CD4-positive, alpha-beta T cell treated with Interleukin-17A for 4 hours (primary cell): Measurements from ENCODE around the gene RPL22.

ENCODE experiments used
- DNase-seq: peaks from one replicate; pipeline ENCODE4 v3.0.0-alpha.2; 2020; ENCODE audit warnings: mixed read lengths

The RPL22 gene

DNA sequence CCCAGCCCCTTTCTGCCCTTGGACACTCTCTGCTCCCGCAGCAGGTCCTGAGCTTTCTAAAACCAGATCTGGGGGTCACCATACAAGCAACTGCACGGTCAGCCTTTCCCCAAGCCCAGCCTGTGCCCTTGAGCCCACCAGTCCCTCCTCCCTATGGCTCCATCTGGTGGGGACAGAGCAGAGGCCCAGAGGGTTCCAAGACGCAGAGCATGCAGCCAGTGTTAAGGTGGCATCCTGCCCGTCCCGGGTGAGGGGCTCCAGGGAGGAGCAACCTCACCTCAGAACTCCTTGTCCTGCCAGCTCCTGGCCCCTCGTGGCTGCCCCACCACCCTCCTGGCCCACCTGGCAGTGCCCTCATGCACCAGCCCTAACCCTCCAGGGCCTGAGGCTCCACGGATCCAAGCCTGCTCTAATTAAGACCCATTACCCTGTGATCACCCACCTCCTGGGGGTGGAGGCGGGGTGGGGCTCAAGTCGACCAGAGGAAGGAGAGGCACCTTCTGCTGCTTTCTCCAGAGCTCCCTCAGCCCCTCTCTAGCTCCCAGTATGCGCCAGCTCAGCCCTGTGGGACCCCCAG, 27.8 kb downstream of the RPL22 start:
- DNase-seq, result no peak

DNA sequence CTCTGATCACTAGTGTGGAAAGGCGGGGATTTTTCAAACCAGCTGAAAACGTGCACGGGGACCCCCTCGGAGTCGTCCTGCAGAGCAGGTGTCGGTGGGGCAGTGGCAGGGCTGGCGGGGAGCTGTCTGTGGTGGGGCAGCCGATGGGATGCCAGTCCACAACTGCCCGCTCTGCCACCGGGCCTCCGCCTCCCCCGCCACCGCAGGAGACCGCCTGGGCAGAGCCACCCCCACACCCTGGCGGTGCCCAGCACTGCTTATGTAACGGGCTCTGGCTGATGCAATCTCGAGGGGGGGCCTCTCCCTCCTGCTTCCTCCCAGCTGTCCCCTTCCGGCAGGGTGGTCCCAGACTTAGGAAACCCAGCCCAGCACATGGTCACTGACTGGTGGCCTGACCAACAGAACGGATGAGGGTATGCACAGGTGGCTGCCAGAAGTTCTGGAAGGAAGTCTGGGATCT, 28.6 kb downstream of the RPL22 start:
- DNase-seq, result no peak

DNA sequence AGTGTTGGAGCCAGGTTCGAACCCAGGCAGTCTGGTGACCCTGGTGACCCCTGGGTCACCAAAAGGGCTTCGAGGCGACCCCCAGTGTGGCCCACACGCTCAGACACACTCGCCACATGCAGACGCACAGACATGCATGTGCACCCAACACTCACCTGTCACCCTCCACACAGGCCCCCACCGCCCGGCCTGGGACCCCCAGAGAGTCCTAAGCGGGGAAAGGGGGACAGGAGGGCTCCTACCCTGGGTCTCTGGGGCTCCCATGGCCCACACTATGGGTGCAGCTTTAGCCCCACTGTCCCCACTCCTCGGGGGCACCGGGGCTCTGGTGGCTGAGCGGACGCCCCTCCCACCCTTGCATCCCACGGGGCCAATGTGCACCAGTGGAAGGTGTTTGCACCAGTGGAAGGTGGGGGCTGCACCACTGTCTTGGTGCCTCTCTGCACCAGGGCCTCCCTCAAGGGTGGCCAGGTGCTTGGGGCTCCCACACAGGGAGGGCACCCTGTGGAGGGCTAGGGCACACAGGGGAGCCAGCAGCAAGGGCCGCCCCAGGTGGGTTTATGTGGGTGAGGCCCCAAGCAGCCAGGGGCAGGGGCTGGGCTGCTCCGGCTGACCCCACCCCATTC, 29.2 kb downstream of the RPL22 start:
- no peak for DNase-seq

DNA sequence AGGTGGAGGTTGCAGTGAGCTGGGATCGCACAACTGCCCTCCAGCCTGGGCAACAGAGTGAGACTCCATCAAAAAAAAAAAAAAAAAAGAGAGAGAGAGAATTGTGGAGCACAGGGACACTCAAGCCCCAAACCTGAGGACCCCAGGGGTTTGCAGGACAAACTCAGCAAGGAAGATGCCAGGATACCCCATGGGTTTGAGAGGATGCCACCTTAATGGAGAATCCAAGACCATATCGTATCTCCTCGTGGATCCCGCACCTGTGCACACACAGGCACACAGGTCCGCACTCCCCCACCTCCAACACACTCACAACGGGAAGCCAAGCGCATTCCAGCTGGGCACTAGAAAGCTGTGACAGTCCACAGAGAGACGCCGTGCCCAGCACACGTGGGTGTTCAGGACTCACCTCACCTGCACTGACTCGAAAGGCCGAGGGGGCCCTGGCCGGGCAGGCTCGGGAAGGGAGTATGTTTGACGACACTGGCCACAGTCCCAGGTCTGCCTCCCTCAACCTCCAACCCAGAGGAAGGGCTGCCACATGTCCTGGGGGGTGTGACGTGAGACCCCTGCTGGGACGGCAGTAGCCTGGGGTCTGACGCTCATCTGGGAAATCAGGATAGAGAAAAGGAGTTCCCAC, 30.3 kb downstream of the RPL22 start:
- DNase-seq, result no peak

DNA sequence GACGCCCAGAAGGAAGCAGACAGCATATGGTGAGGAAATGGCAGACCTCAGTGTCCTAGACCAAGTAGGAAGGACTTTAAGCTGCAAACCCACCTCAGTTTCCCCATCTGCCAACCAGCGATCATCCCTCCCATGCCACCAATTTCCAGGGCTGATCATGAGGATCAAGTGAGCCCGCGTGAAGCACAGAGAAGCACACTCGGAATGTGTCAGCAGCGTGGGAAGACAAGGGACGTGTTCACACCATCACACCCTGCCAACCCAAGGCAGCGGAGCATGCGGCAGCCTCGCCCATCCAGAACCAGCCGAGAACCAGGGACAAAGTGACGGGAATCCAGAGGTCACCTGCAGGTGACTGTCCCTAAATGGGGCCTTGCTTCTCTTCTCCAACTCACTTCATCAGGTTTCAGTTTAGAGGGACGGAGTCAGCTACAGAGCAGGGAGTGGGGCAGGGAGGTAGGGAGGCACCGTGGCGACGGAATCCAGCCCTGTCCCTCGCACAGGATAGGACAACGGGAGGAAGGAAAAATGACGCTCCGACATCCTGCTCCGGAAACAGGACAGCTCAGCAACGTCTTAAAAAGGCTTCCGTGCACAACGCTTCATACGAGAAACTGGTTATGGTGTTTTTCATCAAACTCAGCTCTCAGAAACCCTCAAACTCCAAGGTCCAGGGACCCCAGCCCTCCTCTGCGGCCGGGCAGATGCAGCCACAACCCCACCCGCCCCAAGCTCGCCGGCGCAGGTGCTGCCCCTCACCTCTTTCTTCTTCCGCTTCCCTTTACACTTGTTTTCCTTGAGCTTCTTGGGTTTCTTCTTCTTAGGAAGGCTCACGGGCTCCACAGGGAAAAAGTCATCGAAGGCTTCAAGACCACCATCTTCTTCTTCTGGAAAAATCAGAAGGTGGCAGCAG, 31.7 kb downstream of the RPL22 start:
- DNase-seq, result no peak

DNA sequence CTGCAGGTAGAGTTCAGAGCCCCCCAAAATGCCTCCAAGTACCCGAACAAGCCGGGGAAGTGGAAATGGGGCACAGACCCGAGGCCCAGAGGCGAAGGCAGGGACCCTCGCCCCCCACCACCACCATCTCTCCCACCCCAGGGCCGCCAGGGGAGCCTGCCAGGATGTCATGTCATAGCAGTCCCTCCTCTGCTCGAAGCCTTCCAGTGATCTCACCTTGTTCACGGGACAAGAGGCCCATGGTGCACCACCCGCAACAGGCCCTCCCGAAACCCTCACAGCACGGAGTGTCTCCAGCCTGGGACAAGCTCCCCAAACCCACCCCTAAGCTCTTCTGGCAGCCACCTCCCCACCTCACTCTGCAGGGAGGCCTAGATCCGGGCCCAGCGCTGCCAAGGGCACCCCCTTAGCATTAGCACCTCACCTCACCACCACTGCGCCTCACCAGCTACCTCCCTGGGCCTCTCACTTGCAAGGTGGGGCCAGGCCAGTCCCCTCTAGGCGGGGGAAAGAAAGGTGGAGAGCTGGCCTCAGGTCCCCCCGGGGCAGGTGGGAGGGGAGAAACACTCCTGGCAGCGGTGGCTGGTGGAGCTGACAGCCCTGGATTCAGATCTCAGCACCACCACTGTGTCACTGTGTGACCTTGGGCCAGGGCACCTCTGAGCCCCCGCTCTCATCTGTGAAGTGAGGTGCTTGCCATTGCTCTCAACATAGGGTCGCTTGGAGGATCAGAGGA, 32.6 kb downstream of the RPL22 start:
- DNase-seq, result no peak

DNA sequence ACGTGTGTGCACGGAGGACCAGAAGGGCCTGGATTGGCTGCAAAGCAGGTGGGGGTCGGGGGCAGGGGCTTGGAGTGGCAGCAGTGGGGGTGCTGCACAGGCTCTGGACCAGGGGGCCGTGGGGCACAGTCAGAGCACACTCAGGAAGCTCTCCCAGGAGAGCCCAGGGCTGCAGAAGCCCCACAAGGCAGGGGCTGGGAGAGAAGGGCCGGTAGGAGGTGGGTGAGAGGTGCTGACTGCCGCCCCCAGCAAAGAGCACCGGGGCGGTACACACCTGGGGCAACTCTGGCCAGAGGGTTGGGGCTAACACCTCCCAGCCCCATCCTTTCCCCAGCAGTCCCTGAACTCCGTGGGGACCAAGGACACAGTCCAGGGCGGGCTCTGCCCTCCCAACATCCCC, 33.2 kb downstream of the RPL22 start:
- DNase-seq, result no peak

DNA sequence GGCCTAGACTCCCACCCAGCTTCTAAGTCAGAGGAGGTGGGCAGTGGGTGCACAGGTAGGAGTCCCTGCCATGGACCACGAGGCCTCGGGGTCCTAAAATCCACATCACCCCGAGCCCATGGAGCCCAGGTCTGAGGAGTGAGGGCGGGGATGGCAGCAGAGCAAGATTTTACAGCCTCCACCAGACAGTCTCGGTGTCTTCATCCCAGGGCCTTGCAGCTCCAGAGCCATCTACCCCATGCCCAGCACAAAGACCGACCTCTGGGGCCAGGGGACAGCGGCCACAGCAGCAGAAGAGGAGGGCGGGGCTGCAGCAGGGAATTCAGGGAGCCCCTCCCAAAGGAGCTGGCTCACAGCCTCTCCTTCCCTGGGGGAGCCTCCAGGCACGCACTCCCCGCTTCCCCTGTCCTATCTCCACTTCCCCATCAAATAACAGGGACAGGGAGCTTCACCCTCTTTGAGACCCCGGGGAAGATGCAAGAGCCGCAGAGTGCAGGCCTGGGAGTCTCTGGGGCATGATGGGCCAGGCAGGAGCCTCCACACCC, 33.9 kb downstream of the RPL22 start:
- DNase-seq, result no peak

DNA sequence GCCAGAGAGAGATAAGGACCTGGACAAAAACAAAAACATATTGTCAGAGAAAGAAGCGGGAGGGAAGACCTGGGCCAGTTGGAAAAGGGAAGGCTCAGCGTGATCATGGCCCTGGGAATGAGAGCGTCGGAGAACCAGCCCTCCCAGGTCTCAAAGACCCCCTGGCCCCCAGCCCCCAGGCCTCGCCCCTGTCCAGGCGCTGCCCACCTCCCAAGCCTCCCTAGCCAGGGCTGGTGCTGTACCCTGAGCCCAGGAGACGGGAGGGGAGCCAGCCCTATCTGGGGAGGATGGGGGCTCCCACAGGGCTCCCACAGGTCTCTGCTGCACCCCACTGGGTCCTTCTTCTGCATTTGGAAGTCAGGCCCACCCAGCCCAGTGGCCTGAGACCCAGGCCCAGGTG, 34.4 kb downstream of the RPL22 start:
- no peak for DNase-seq

DNA sequence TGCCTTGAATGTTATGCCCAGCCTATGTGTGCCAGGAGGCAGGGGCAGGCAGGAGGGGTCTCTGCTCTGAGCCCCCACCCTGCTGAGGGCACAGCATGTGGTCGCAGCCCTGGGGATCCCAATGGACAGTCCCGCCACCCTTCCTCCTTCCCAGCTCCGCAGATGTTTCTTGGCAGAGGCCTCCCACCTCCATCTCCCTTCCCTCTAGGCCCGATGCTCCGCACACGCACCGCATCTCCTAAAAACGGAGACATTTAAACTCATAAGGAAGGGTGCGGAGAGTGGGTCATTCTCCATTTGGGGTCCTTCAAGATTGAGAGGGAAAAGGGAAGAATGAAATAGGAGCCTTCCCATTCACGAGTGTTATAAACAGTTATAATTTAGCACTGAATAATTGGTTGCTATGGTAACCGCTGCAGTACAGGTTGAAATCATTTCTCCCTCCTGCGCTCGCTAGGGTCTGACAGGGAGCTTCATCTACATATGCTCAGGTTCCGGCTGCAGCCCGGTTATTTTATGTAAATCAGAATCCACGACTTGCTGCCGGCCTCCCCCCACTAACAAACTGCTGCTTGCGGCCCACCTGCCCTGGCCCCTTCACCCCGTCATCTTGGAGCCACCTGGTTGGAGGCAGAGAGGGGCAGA, 35.3 kb downstream of the RPL22 start:
- no peak for DNase-seq

DNA sequence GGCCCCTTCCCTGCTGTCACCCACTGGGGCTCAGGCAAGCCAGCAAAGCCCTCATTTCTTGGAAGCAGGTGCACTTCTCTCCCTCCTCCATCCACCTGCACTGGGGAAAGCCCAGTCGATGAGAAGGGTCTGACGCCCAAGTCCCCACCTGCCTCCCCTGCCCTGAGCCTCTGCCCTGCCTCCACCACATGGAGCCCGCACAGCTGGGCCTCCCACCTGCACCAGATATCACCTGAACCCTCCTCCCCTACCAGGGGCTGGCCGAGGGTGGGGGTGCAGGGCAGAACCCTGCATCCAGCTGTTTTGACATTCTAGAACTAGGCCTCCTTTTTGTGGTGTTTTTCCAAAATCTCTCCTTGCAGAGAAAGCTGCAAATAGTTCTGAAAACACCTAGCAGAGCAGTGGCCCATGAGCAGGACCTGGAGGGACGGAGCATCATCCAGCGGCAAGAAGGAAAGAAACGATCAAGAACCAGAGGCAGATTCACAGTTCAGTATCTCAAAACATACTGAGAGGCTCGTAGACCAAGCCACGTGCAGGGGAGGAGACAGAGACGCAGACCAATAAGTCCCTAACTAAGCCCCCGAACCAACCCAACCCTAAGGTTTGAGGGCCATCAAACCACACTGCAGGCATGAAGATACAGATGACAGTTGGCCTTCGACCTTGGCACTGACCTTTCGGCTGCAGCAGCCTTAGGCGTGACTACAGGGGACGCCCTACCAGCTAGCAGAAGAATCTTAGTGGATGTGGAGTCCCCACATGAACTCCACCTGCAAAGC, 36.0 kb downstream of the RPL22 start:
- no peak for DNase-seq

DNA sequence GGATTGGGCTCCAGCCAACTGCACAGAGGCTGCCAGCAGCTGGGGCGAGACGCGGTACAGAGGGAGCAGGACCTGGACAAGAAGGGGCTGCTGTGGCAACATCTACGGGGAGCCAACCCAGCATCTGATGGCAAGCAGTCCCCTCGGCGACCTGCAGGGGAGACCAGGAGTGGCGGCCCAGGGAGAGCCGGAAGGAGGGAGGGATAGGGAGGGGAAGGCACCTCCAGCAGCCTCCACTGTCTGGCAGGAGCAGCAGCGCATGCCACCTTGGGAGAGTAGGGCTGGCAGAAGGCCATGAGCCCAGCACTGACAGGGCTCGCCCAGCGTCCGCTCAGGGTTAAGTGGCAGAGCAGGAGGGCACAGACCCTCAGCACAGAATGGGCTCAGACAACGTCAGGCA, 36.6 kb downstream of the RPL22 start:
- no peak for DNase-seq

DNA sequence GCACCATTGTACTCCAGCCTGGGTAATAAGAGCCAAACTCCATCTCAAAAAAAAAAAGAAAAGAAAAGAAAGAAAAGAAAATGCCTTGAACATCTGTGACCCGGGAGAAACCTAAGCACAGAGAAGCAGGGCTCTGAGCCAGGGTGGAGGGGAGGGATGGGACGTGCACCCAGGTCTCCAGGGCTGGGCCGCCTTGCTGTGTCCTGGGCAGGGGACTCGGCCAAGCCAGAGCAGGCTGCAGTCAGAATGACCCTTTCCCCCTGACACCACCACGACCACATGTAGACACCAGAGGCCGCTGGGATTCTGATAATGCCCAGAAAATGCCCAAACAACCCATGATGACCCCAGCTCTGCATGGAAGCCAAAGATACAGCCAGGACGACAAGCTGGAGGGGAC, 37.1 kb downstream of the RPL22 start:
- no peak for DNase-seq

DNA sequence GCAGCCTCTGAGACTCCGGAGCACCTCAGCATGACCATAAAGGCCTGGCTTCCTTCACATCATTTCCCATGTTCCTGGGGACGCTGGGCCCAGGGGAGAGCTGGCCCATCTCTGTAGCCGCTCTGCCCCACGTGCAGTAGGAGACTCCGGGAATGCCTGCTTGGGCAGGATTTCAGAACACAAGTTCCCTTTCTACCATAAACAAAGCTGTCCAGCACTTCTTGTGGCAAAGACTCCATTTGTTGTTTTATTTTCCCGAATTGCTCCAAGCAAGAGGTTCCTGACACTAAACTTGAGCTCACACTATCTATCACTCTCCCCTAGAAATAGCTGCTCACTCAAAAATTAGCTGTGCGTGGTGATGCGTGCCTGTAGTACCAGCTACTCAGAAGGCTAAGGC, 41.2 kb downstream of the RPL22 start:
- DNase-seq, result no peak

DNA sequence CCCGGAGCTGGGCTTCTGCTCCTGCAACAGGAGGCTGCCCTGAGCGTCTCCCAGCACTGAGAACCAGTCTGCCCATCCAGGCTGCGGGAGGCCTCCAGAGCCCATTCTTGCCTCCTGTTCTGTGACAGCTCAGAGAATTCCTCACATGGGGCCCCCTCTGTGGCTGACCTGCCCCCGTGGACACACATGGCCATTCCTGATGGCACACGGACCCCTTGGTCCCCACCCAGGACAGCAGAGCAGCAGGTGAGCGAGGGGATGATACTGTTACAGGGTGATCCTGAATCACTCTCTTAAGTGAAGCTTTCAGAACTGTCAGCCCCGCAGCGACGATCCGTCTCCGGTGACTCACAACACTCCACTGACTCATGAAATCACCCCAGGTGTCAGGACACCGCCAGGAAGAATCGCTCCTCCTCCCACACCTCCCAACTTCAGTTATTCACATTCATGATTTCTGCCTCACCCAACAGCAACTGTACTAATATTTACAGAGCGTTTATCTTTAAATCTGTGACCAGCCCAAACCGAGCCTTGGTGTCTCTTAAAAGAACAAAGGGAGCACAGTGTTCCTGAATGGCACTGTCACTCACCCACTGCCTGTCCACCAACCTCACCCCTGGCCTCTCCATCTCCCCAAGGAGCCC, 41.7 kb downstream of the RPL22 start:
- no peak for DNase-seq

DNA sequence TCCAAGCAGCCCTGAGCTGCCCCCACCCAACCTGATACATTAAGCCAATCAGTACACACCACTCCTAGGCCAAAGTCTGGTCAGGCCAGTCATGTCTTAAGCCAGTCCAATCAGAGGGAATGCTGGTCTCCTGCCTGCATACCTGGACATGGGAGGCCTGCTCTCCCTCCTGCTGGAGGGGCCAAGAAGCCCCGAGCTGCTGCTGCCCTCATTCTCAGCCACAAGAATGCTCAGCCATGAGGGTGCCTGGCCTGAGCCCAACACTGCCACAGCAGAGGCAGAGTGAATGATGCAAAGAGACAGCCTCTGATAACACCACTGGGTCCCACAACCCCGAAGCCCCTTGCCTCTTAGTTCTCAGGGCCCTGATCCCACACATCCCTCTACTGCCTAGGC, 42.3 kb downstream of the RPL22 start:
- DNase-seq, result no peak

DNA sequence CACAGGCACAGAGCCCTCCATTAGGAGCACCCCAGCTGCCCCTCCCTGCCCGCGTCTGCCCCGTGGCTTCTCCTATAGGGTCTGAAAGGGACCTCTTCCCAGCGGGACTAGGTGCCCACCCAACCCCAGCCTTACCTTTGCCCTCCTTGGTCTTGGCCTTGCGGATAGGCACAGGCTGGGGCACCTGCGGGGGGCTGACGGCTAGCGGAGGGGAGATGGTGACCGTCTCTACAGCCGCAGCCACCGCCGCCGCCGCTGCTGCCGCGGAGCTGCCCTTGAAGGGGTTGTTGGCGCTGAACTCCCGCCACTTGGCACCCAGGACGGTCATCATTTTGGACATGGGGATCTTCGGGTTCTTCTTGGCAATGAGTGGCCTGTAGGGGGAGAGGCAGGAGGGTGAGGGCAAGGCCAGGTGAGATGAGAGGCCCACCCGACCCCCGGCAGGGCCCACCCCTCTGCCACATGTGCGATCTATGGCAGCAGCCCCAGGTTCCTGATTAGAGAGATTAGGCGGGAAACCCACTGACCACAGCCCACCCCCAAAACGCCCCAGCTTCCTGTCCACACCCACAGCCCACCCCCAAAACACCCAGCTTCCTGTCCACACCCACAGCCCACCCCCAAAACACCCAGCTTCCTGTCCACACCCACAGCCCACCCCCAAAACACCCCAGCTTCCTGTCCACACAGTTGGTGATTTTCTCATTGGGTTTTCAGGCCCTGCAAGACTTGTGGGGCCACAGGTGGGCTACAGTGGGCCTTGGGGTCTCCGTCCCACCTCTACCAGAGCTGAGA, 44.7 kb downstream of the RPL22 start:
- no peak for DNase-seq

DNA sequence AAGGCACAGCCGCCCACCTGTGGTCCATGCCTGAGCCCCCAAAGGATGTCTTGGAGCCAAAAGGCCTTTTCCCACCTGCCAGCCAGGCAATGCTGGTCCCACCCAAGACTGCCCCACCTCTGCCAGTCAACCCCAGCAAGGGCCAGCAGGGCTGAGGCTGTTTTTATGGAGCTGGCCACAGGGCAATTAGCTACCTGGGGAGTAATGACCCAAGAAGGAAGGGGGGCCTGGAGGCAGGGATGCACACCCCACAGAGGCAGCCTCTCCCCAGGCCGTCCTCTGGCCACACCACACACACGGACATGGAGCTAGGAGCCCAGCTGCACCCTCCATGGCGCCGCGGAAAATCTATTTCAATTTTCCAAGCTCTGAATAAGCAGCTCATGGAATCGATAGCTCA, 46.5 kb downstream of the RPL22 start:
- no peak for DNase-seq

DNA sequence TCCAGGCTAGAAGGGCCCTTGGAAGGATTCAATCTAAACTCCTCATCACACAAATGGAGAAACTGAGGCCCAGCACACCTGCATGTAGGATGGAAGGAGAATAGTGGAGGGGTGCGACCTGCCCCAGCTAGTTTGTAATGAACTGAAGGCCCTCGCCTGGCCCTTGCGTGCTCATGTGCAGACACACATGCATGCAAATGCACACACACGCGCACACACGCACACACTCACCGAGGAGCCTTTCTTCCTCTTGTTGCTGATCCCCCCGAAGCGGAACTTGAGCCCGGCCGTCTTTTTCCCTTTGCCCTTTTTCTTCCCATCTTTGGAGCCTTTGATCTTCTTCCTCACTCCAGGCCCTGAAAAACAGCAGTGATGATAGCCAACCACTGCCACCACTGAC, 47.2 kb downstream of the RPL22 start:
- no peak for DNase-seq

DNA sequence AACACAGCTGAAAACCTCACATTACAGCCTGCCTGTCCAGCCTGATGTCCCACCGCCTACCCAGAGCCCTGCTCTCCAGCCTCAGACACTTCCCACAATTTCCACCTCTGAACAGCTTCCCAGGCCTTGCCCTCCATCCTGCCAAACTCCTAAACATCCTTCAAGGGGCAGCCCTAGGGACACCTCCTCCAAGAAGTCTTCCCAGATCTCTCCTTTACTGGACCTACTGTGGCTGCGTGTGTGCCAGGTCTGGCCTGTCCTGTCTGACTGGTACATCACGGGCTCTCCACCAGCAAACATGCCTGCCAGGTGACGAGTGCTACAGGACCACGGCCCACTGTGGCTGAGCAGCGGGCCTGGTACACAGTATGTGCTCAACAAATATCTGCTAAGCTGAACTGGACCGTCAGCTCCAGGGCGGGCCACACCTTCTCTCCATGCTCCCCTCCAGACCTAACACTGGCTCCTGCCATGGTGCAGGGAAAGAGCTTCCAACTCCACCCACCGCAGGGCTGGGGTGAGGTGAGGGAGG, 48.0 kb downstream of the RPL22 start:
- no peak for DNase-seq
